IPS-NIHi11 (cell line): ENCODE data around the gene VLDLR.

Source experiments
- DNase-seq: peaks from one replicate; pipeline ENCODE4 v3.0.0; 2012; ENCODE audit warnings: mixed read lengths, low spot score

VLDLR gene

DNA sequence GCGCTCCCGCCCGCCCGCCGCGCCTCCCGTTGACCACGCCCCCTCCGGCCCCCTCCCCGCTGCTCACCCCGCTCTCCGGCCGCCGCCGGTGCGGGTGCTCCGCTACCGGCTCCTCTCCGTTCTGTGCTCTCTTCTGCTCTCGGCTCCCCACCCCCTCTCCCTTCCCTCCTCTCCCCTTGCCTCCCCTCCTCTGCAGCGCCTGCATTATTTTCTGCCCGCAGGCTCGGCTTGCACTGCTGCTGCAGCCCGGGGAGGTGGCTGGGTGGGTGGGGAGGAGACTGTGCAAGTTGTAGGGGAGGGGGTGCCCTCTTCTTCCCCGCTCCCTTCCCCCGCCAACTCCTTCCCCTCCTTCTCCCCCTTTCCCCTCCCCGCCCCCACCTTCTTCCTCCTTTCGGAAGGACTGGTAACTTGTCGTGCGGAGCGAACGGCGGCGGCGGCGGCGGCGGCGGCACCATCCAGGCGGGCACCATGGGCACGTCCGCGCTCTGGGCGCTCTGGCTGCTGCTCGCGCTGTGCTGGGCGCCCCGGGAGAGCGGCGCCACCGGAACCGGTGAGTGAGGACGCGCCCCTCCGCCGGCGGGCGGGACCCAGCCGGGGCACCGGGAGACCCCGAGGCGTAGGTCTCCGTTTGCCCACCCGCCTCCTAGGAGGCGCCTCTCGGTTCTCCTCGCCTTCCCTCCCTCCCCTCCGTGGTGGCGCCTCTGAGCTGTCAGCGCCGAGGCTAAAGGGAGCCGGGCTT is at the start of gene VLDLR:
VLDLR (plus strand) TSS at position 66 of the 739 bp plus-strand sequence; CDS start at position 469, 403 bp downstream.
- peak; percentile 81 for DNase-seq

DNA sequence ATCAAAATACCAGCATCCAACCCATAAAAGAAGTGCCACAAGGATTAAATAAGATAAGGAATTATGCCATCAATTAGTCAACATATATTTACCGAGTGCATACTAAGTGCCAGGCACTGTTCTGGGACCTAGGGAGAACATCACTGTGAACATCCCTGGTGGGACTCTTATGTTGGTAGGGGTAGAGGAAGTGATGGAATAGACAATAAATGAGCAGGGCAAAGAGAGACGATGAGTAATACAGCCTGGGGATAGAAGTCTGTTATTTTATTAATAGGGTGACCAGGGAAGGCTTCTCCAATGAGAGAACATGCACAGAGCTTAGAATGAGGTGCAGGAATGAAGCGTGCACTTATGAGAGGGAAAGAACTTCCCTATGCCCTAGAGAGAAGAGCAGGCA is 47.4 kb upstream of the VLDLR start:
- DNase-seq = no peak

DNA sequence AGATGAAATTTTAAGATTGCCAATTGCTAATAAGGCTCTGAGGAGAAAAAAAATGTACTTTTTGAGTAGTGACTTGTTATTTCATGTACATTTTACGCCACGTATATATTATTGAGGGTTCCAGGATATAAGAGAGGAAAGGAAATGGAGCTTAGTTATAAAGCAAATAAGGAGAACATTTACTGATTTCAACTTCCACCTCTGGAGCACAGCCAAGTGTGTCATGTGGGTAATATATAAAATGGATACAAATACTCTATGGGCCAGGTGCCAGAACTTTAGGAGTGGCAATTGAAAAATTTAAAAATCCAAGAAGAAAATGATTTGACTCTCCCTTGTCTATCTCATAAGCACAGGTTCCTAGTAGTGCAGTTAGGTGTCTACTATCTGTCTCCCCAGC is 45.0 kb upstream of the VLDLR start:
- DNase-seq = no peak

DNA sequence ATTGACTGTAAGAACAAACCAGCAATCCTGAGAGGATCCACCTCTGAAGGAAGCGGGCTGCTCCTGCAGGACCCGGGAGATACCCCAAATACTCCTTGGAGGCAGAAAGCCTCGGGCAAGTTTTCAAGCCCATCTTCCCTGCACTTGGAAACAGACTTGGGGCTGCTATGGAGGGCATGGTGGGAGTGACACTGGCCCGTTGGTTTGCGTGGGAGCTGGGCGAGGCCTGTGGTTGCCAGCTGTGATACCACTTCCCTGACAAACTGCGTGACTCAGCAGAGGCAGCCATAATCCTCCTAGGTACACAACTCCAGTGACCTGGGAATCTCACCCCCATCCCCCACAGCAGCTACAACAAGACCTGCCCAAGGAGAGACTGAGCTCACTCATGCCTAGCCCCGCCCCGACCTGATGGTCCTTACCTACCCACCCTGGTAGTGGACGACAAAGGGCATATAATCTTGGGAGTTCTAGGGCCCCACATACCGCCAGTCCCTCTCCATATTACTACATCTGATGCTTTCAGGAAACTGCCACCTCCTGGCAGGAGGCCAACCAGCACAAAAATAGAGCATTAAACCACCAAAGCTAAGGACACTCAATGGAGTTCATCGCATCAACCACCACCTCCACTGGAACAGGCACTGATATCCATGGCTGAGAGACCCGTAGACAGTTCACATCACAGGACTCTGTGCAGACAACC is 38.1 kb upstream of the VLDLR start:
- DNase-seq = no peak

DNA sequence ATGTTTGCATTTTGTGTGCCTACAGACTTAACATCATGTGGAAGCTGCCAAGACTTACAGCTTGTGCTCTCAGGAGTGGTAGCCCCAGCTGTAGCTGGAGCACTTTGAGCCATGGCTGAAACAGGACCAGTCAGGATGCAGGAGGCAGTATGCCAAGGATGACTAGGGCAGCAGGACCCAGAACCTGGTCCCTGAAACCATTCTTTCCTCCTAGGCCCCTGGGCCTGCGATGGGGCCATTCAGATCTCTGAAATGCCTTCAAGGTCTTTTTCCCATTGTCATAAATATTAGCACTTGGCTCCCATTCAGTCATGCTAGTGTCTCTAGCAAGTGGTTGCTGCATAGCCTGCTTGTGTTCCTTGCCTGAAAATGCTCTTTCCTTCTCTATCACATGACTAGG is 29.6 kb upstream of the VLDLR start:
- no peak for DNase-seq

DNA sequence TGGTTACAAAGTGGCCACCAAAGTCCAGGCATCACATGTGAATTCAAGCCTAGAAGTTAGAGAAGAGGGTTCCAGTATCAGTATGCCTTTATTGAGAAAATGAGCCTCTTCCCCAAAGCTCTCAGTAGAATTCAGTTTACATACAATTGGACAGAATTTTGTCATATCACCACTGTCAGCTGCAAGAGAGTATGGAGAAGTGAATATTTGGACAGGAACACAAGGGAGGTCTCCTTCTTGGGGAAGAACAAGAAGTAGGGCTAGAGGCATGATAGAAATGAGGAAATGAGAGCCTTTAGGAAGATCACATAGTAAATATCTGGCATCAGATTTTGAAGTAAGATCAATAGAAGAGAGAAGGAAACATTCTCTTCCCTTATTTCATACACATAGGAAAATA is 27.8 kb upstream of the VLDLR start:
- no peak for DNase-seq

DNA sequence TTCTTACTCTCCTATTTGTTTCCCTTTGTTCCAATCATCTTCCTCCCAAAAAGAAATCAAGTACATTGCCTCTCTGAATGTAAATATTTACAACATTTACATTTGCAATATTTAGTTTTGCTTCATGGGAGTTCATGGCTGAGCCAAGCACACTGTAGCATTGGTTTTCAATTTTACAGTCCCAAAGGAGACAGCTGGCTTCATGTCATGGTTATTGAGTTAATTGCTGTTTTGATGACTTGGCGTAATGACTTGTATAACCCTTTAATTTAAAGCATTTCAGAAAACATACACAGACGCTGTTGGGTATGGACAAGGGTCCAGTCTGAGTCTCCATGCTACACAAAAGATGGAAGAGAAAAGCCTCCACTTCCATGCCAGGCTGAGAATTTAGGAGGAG is 25.6 kb upstream of the VLDLR start:
- no peak for DNase-seq

DNA sequence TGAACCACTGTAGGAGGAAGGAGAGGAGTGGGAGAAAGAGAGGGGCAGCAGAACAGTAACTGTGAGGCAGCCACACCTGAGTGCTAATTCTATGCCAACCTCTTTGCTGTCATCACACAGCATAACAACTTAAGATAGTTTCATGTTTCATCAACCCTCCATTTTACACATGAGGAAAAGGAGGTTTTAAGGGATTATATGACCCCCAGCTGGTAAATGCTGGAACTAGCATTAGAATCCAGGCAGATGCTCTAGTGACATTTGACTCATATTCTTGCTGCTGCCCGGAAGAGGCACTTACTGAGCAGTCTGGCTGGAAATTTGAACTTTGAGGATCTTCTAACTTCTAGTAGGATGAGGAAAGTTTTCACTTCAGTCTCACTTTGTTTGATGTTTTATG is 24.1 kb upstream of the VLDLR start:
- no peak for DNase-seq

DNA sequence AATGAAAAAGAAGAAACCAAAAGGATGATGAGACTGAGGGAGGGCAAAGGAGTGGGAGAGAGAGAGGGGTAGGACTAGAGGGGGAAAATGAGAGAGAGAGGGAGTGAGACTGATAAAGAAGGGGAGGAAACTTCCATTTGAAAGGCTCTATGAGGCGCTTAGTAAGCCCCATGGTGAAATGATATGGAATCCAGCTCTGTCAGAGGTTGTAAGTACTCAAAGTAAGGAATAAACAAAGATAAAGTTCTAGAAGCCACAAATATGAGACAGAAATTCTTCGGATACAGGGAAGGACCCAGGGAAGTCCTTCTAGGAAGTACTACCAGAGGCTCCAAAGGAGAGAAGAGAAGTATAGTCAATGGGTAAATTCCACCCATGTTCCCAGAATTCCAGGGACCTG is 21.7 kb upstream of the VLDLR start:
- no peak for DNase-seq

DNA sequence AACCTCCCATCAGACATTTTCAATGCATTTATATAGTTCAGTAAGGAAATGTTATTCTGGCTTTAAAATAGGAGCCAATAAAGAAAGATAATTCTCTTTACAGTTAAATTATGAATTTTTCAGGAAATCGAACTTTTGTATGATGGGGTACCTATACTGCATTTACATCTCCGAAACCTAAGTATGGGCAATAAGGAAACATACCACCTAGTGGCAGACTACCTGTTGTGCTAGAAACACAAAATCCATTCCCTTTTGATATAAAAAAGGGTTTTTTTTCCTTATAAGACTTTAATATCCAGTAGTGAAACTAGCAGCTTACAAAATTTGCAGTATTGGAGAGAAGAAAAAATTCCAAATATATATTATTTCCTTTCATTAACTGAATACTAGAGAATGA is 21.3 kb upstream of the VLDLR start:
- no peak for DNase-seq

DNA sequence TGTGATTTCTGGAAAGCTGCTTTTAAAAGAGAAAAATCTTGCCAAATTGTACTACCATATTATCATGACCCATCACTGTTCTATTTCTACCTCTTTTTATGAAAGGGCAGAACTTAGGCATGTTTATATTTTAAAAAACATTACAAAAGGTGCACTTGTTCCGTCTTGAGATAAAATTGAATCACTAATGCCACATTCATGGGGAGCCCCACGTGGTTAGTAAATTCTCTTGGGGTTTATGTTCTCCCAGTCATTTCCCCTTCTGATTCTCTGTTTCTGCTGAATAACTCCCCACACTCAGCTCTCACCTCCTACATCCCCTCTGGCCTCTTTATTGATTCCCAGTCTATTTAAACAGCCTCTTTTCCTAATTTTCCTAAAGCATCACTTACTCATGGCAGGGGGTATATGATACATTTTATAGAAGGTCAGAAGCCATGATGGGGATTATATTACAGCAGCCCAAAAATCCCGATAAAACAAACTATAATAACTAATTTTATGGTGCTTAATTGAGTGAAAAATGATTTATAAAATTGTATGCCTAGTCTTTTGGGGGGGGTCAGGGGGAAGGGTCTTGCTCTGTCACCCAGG is 19.7 kb upstream of the VLDLR start:
- DNase-seq = no peak

DNA sequence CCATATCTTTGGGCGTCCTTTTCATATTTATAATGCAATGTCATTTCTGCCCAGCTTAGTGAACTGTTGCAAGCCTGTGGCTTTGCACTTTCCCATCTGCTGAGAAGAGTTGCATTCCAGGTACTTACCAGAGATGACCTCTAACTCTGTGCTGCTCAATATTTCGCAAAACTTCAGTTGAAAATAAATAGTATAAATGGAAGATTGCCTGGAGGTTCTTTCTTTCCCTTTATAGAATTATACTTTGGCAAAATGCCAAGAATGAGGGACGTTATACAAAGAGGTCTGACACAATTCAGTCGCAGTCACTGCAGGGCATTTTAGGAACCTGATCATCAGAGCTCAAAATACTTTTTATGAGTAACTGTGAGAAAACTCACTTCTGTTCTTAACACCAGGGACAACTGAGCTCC is 18.9 kb upstream of the VLDLR start:
- no peak for DNase-seq

DNA sequence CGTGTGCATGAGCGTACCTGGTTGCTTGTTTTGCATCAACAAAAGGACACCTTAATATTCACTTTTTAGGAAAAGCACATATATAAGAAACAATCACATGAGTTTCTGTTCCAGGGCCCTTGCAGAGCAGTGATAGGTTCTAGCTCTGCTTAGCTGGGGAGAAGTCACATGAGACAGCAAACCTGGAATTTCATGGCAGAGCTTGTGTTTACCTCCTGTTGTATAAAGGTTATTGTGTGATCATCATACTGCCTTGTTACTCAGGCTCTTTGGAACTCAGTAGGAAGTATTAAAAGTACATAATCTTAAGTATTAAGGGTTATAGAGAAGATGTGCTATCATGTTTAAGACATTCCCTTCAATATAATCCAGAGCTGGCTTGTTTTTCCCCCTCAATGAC is 18.0 kb upstream of the VLDLR start:
- DNase-seq = no peak

DNA sequence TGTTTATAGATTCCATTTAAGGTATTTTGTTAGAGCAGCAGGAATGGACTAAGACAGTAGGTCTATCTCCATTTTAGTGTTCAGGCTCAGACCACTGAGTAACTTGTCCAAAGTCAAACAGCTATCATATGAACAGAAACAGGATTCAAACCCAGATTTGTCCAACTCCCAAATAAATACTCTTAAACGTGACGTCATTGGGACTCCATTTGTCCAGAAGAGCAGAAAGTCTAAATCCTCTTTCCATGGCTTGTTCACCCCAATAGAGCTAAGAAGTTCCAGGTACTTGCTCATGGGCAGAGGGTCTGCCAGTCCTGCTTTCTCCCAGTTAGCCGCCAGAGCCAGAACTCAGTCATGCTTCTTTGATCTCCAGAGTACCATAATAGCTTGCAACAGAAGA is 16.3 kb upstream of the VLDLR start:
- DNase-seq = no peak

DNA sequence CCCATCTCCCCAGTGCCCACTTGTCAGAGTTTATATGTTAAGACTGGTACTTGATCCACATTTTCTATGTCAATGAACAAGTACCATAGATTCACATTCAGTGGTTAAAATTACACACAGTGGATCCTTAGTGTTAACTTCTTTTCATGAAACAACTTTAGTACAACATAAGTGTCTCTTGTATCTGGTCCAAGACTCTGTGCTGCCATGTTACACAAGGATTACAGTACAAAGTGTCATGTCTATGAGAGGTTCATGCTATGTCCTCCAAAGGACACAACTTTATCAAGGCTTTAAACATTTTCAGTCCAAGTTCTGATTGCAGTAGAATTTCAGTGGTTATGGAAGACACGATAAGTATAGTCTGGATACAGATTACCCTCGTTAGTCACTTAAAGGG is 13.3 kb upstream of the VLDLR start:
- no peak for DNase-seq

DNA sequence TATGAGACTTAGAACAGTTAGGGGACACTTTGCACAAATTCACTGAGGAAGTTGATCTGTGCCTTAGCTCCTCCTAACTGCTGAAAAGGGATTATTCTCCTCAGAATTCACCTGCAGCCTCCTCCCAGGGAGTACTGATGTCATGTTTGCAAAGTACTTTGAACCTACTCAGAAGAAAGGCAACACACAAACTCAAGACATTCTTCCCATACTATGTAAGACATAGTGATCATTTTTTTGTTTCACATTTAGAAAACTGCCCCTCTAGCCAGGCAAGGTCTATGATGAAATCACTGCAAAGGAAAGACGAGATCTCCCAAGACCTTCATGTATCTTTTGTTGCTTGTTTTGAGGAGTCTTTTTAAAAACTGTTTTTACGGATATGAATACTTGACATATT is 10.6 kb upstream of the VLDLR start:
- DNase-seq = no peak

DNA sequence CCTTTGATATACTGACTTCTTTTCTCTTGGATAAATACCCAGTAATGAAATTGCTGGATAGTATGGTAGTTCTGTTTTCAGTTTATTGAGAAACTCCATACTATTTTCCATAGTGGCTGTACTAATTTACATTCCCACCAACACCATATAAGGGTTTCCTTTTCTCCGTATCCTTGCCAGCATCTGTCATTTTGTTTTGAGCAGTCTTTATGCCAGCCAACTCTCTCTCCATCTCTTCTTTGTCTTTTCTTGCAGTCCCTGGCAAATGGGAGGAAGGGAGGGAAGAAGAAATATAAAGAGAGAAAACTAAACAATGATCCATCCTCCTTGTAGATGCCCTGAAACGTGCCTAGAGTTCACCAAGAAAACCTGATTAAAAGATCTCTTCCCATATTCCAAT is 9.6 kb upstream of the VLDLR start:
- DNase-seq = no peak

DNA sequence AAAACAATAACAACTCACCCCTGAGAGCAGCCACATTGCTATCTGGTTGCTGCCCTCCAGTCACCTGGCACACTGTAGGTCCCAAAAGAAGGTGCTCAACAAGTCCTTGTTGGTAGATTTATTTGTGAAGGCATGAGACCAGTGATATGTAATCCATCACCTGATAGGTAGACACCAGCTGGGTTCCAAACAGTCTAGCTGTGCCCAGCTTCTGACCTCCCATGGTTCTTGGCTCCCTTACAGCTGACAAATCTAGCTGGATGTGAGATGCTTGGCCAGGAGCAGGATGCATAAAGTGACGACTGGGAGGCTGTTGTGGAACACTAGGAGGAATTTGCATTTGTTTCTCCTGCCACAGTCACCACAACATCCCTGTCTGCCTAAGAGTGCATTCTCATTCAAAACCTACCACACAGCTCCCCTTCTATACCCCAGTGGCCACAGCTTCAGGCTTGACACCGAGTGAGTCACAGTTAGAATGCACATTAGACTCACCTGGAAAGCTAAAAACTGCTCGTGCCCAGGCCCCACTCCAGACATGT is 7.8 kb upstream of the VLDLR start:
- peak; percentile 34 for DNase-seq

DNA sequence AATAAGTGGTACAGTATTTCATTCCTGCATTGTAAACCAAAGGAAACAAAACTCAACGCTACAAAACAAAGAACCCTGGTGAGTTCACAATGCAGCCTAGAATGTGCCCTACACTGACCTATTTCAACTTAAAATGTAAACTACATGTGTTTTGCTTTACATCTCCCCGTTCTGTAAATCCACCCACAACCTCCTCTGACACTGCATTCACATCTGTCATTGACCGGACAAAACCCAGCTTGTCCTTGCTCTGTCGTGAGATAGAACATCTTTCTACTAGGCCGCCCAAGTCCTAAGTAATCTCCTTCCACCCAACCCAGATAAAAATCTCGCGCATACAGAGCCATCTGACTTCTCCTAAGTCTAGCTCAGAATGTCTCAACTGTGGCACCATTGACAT is 6.1 kb upstream of the VLDLR start:
- no peak for DNase-seq

DNA sequence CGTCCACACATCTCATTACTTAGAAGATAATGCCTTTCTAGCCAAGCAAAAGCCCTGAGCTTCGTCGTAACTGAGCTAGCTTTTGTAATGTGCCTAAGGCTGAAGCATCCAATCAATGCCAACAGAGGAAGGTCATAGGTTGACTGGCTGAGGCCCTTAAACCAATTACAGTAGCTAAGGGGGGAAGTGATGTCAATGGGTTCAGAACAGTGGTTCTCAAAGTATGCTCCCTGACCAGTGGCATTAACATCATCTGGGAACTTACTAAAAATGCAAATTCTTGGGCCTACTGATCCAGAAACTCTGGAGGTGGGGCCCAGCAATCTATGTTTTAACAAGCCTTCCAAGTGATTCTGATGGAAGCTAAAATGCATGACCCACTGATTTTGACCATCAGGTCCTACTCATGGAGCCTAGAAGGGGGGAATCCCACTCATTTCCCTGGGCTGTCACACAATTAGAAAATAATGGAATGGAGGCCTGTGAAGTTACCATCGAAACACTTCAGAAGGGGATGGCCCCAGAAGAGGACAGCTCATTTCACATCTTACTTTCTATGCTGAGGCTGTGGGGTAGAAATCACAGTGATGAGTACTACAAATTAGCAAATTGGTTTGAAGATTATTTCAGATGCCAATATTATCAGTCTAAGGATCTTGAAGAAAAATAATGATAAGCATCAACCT is 4.8 kb upstream of the VLDLR start:
- DNase-seq = no peak

DNA sequence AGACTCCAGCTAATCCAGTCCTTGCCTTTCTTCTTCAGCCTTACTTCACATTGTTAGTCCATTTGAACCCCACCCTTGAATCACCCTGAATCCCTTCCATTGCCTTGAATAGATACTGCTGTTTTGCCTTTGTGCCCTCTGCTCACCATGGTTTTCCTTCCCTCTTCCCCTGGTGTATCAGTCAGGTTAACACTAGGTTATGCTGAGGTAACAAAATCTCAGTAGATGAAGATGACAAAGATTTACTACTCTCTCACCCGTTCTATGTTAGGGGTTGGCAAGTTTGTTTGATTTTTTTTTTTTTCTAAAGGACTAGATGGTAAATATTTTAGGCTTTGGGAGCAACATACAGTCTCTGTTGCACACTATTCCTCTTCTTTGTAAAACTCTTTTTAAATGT is 3.3 kb upstream of the VLDLR start:
- DNase-seq = no peak

DNA sequence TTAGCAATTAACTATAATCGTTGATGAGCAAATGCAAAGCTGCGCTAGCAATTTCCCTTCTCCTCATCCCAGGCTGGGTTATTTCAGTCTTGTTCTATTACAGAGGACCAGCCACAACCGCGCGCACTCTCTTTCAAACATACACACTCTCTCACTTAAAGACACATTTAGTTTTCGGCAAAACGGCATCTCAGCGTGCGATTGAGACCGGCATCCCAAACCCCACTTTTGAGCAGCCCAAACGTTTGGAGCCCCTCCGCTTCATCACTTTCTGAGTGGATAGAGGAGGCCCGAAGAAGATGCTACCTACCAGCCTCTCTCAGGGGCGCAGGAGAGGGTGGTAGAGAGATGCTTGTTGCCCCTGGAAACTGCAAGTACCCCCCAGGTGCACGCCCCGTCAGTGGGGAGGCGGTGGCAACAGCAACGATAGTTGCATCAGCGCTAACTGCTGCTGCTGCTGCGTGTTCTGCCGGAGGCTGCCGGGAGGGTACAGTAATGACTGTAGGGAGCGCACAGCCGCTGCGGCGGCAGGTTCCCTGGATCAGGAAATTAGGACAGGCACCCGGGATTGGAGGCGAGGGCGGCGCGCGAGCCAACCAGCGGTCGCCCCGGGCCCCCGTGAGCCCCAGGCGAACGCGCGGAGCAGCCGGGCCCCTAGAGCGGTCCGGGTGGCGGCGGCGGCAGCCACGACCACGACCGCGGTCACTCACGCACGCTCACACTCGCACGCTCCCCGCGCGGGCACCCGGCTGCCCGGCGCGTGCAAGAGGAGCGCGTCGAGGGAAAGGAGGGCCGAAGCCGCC is 467 bp upstream of the VLDLR start:
- DNase-seq = peak; percentile 89
